Measurements from ENCODE around the gene CCR6. TPM values are rescaled to one million over a fixed set of nuclear protein-coding genes. Genes with fewer than 3 reads are reported as not detected.

CCR6 gene
- total RNA-seq, 4 donors from 2014 or later: 0.23 to 2.4 (median 0.57) TPM; not detected in 1

- no peak for DNase-seq
- H3K9me3 ChIP-seq: no peaks in the 10 kb centered on the region
- H3K27ac ChIP-seq: no peak overlapping the region
- TF ChIP-seq POLR2A (IDR thresholded peaks at IDR 0.05): no peak
- no peak for TF ChIP-seq CTCF (IDR thresholded peaks at IDR 0.05)
- H3K27me3 ChIP-seq: peaks cover 0 to 76% (median 2%) of the 10 kb centered on the region in 4 donors
- no peak overlapping the region for H3K4me3 ChIP-seq
- intact Hi-C loops (cut with DNase I): no loop called here
- peaks cover 0 to 13% (median 0%) of the 10 kb centered on the region in 3 donors for H3K4me1 ChIP-seq
- no peaks in the 10 kb centered on the region for H3K36me3 ChIP-seq
- 19 to 35% methylated on average over 13 to 14 of the region's 16 CpGs for WGBS, 2 donors
Measured at GRCh38 chr6:167146977-167147376, 24.1 kb downstream of the CCR6 start.

- no peaks in the 10 kb centered on the region for H3K36me3 ChIP-seq
- H3K27ac ChIP-seq: no peak overlapping the region
- H3K9me3 ChIP-seq: no peaks in the 10 kb centered on the region
- H3K4me3 ChIP-seq: no peak overlapping the region
- TF ChIP-seq POLR2A (IDR thresholded peaks at IDR 0.05): no peak
- TF ChIP-seq CTCF (IDR thresholded peaks at IDR 0.05): no peak
- peaks cover 0 to 83% (median 2%) of the 10 kb centered on the region in 4 donors for H3K27me3 ChIP-seq
- intact Hi-C loops (cut with DNase I): no loop called here
- no peak for DNase-seq
- H3K4me1 ChIP-seq: peaks cover 0 to 13% (median 0%) of the 10 kb centered on the region in 3 donors
Measured at GRCh38 chr6:167148021-167148420, 25.1 kb downstream of the CCR6 start.

- Histone ChIP-seq H3K36me3 (no peaks in the 10 kb centered on the region), H3K9me3 (no peaks in the 10 kb centered on the region), H3K4me3 (no peak overlapping the region), H3K27me3 (peaks cover 0 to 80% (median 2%) of the 10 kb centered on the region in 4 donors), H3K4me1 (peaks cover 0 to 13% (median 0%) of the 10 kb centered on the region in 3 donors), H3K27ac (no peak overlapping the region)
- TF ChIP-seq POLR2A (IDR thresholded peaks at IDR 0.05): no peak
- no peak for TF ChIP-seq CTCF (IDR thresholded peaks at IDR 0.05)
- 65 to 72% methylated on average over 5 of the region's 5 CpGs for WGBS, 2 donors
- no peak for DNase-seq
- intact Hi-C loops (cut with DNase I): no loop called here
Measured at GRCh38 chr6:167148997-167149396, 26.1 kb downstream of the CCR6 start.

GRCh38 chr6:167150941-167151549, 28.1 kb downstream of the CCR6 start:
- DNase-seq: no peak
- Histone ChIP-seq H3K27ac (no peak overlapping the region), H3K9me3 (no peaks in the 10 kb centered on the region), H3K4me3 (no peak overlapping the region), H3K4me1 (peaks cover 0 to 13% (median 0%) of the 10 kb centered on the region in 3 donors), H3K36me3 (no peaks in the 10 kb centered on the region), H3K27me3 (peaks cover 0 to 61% (median 2%) of the 10 kb centered on the region in 4 donors)
- TF ChIP-seq CTCF (IDR thresholded peaks at IDR 0.05) (no peak), POLR2A (IDR thresholded peaks at IDR 0.05) (no peak)
- intact Hi-C loops (cut with DNase I): no loop called here
- 77 to 81% methylated on average over 6 of the region's 6 CpGs for WGBS, 2 donors

GRCh38 chr6:167151648-167152047, 28.8 kb downstream of the CCR6 start:
- Histone ChIP-seq H3K4me3 (no peak overlapping the region), H3K27me3 (peaks cover 0 to 55% (median 2%) of the 10 kb centered on the region in 4 donors), H3K4me1 (peaks cover 0 to 8% (median 0%) of the 10 kb centered on the region in 3 donors), H3K36me3 (no peaks in the 10 kb centered on the region), H3K9me3 (no peaks in the 10 kb centered on the region), H3K27ac (no peak overlapping the region)
- TF ChIP-seq CTCF (IDR thresholded peaks at IDR 0.05) (no peak), POLR2A (IDR thresholded peaks at IDR 0.05) (no peak)
- no peak for DNase-seq
- intact Hi-C loops (cut with DNase I): no loop called here
- WGBS, 2 donors: 83 to 90% methylated on average over 6 to 7 of the region's 7 CpGs
